Neural cell (in vitro differentiated cells): Measurements from ENCODE around the gene ATP5PF. TPM values are rescaled to one million over a fixed set of nuclear protein-coding genes. Genes with fewer than 3 reads are reported as not detected.

ENCODE experiments used
- H2AFZ ChIP-seq: fragments of 200-600, 300-800 bp; sonication (generic), shearing (Covaris generic); 2 replicates; pipeline ENCODE4 v1.6.0; 2014; ENCODE audit warnings: low read depth, mild to moderate bottlenecking, antibody characterized with exemption, low read length, moderate library complexity
- H3F3A ChIP-seq: fragments of 200-600 bp; shearing (Covaris generic); 2 replicates; pipeline ENCODE4 v1.6.1; 2016; ENCODE audit warnings: mild to moderate bottlenecking, moderate library complexity, mixed read lengths, antibody characterized with exemption, low read length; ENCODE audit not compliant: insufficient read depth, poor library complexity, severe bottlenecking
- H3K27ac ChIP-seq: fragments of 200-600, 300-800 bp; sonication (generic), shearing (Covaris generic); 2 replicates; pipeline ENCODE4 v1.5.1; 2014; ENCODE audit warnings: mild to moderate bottlenecking, low read length, moderate library complexity
- H3K27me3 ChIP-seq: fragments of 300-800, 200-600 bp; sonication (generic), shearing (Covaris generic); 2 replicates; pipeline ENCODE4 v1.6.0; 2014; ENCODE audit warnings: mild to moderate bottlenecking, low read depth, low read length, moderate library complexity; ENCODE audit not compliant: insufficient read depth
- H3K36me3 ChIP-seq: fragments of 300-800, 200-600 bp; sonication (generic), shearing (Covaris generic); 2 replicates; pipeline ENCODE4 v1.5.1; 2014; ENCODE audit warnings: mild to moderate bottlenecking, antibody characterized with exemption, low read length, moderate library complexity; ENCODE audit not compliant: insufficient read depth
- H3K4me2 ChIP-seq: fragments of 300-800, 200-600 bp; sonication (generic), shearing (Covaris generic); 2 replicates; pipeline ENCODE4 v1.6.0; 2014; ENCODE audit warnings: mild to moderate bottlenecking, low read length
- H3K4me3 ChIP-seq: fragments of 300-800, 200-600 bp; sonication (generic), shearing (Covaris generic); 2 replicates; pipeline ENCODE4 v1.5.1; 2014; ENCODE audit warnings: mild to moderate bottlenecking, low read length, moderate library complexity
- H3K79me2 ChIP-seq: fragments of 200-600 bp; shearing (Covaris generic); replicated peaks from 2 replicates; pipeline ENCODE4 v1.6.0; 2014; ENCODE audit warnings: mild to moderate bottlenecking, low read length, moderate library complexity; ENCODE audit not compliant: insufficient read depth
- H3K9ac ChIP-seq: fragments of 300-800, 200-600 bp; sonication (generic), shearing (Covaris generic); 2 replicates; pipeline ENCODE4 v1.6.1; 2016; ENCODE audit warnings: mild to moderate bottlenecking, low read length, mixed read lengths
- H3K9me2 ChIP-seq: fragments of 200-600 bp; shearing (Covaris generic); 2 replicates; pipeline ENCODE4 v1.6.1; 2016; ENCODE audit warnings: mild to moderate bottlenecking, low read length, mixed read lengths; ENCODE audit not compliant: insufficient read depth
- H3K9me3 ChIP-seq: fragments of 200-600, 300-800 bp; sonication (generic), shearing (Covaris generic); 2 replicates; pipeline ENCODE4 v1.6.1; 2016; ENCODE audit warnings: mild to moderate bottlenecking, mixed run types, low read length, moderate library complexity, mixed read lengths
- H4K20me1 ChIP-seq: fragments of 200-600 bp; shearing (Covaris generic); 2 replicates; pipeline ENCODE4 v1.6.1; 2016; ENCODE audit warnings: mild to moderate bottlenecking, mixed run types; ENCODE audit not compliant: insufficient read depth
- EP300 ChIP-seq: fragments of 450-650 bp; conservative IDR thresholded peaks from 2 replicates; pipeline ENCODE4 v1.6.1; 2014; ENCODE audit warnings: antibody characterized with exemption, mild to moderate bottlenecking, moderate library complexity; ENCODE audit not compliant: poor library complexity, severe bottlenecking
- EZH2 ChIP-seq: fragments of 200-600, 300-800 bp; shearing (Covaris generic), sonication (generic); IDR thresholded peaks from 2 replicates; pipeline ENCODE4 v1.6.1; 2014; ENCODE audit warnings: antibody characterized with exemption, low read length, borderline replicate concordance, mild to moderate bottlenecking; ENCODE audit not compliant: insufficient read depth, poor library complexity, severe bottlenecking
- MXI1 ChIP-seq: fragments of 450-650 bp; conservative IDR thresholded peaks from 2 replicates; pipeline ENCODE4 v1.6.1; 2014; ENCODE audit warnings: antibody characterized with exemption, mild to moderate bottlenecking; ENCODE audit not compliant: poor library complexity, severe bottlenecking
- POLR2AphosphoS5 ChIP-seq: IDR thresholded peaks from 2 replicates; pipeline ENCODE4 v1.6.1; 2012
- RAD21 ChIP-seq: fragments of 450-650 bp; conservative IDR thresholded peaks from 2 replicates; pipeline ENCODE4 v1.6.1; 2014; ENCODE audit warnings: antibody characterized with exemption, mild to moderate bottlenecking, moderate library complexity
- SMC3 ChIP-seq: fragments of 450-650 bp; conservative IDR thresholded peaks from 2 replicates; pipeline ENCODE4 v1.6.1; 2014; ENCODE audit warnings: antibody characterized with exemption, mild to moderate bottlenecking, moderate library complexity; ENCODE audit not compliant: poor library complexity
- TAF1 ChIP-seq: IDR thresholded peaks from 2 replicates; pipeline ENCODE4 v1.6.1; 2012; ENCODE audit warnings: low read depth
- polyA plus RNA-seq: library from polyadenylated mRNA; depleted of rRNA; stranded (reverse); fragments of >200 nt; gene quantifications from 2 replicates; pipeline ENCODE4 v1.2.3, GENCODE V29; 2014
- TF ChIP-seq, protein P1 (sequence below): IDR thresholded peaks from 2 replicates; pipeline ENCODE4 v1.6.1; 2012; ENCODE audit warnings: borderline replicate concordance
- TF ChIP-seq, protein P2 (sequence below): fragments of 450-650 bp; IDR thresholded peaks from 2 replicates; pipeline ENCODE4 v1.5.1; 2014; ENCODE audit warnings: antibody characterized with exemption, mild to moderate bottlenecking, moderate library complexity; ENCODE audit not compliant: poor library complexity, severe bottlenecking

The ATP5PF gene
- polyA plus RNA-seq, 1 donor from 2014 or later, result 274 TPM

DNA sequence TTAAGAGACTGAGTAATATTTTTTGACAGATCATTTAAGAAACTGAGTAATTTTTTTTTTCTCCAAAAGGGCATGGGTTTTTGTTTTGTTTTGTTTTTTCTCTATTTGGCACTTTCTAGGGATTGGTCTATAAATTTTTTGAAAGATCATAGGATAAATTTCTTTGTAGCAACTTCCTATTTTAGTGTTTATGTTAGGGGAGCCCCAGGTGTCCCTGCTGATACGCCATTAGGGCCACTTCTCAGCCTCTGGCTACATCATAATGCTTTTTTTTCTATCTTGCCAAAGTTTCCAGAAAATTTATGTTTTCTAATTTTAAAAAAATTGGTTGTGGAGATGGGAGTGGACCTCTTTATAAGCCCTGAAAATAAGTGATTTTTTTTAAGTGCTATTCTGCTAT lies 2.7 kb upstream of the ATP5PF start:
- no peaks in the 10 kb centered on the region for H3F3A ChIP-seq
- no peaks in the 10 kb centered on the region for H3K27me3 ChIP-seq
- no peaks in the 10 kb centered on the region for H3K9me3 ChIP-seq
- H2AFZ ChIP-seq, result no peak overlapping the region
- peak overlapping the region; percentile 90 for H3K9ac ChIP-seq
- H3K9me2 ChIP-seq, result no peaks in the 10 kb centered on the region
- peaks cover 64% of the 10 kb centered on the region for H3K79me2 ChIP-seq
- no peak overlapping the region for H3K27ac ChIP-seq
- TF ChIP-seq, protein P1, sequence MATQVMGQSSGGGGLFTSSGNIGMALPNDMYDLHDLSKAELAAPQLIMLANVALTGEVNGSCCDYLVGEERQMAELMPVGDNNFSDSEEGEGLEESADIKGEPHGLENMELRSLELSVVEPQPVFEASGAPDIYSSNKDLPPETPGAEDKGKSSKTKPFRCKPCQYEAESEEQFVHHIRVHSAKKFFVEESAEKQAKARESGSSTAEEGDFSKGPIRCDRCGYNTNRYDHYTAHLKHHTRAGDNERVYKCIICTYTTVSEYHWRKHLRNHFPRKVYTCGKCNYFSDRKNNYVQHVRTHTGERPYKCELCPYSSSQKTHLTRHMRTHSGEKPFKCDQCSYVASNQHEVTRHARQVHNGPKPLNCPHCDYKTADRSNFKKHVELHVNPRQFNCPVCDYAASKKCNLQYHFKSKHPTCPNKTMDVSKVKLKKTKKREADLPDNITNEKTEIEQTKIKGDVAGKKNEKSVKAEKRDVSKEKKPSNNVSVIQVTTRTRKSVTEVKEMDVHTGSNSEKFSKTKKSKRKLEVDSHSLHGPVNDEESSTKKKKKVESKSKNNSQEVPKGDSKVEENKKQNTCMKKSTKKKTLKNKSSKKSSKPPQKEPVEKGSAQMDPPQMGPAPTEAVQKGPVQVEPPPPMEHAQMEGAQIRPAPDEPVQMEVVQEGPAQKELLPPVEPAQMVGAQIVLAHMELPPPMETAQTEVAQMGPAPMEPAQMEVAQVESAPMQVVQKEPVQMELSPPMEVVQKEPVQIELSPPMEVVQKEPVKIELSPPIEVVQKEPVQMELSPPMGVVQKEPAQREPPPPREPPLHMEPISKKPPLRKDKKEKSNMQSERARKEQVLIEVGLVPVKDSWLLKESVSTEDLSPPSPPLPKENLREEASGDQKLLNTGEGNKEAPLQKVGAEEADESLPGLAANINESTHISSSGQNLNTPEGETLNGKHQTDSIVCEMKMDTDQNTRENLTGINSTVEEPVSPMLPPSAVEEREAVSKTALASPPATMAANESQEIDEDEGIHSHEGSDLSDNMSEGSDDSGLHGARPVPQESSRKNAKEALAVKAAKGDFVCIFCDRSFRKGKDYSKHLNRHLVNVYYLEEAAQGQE, result no peak
- no peak for TF ChIP-seq RAD21
- no peak for TF ChIP-seq POLR2AphosphoS5
- no peak for TF ChIP-seq EZH2
- TF ChIP-seq EP300, result no peak
- no peak for TF ChIP-seq TAF1
- no peak for TF ChIP-seq MXI1
- TF ChIP-seq, protein P2, sequence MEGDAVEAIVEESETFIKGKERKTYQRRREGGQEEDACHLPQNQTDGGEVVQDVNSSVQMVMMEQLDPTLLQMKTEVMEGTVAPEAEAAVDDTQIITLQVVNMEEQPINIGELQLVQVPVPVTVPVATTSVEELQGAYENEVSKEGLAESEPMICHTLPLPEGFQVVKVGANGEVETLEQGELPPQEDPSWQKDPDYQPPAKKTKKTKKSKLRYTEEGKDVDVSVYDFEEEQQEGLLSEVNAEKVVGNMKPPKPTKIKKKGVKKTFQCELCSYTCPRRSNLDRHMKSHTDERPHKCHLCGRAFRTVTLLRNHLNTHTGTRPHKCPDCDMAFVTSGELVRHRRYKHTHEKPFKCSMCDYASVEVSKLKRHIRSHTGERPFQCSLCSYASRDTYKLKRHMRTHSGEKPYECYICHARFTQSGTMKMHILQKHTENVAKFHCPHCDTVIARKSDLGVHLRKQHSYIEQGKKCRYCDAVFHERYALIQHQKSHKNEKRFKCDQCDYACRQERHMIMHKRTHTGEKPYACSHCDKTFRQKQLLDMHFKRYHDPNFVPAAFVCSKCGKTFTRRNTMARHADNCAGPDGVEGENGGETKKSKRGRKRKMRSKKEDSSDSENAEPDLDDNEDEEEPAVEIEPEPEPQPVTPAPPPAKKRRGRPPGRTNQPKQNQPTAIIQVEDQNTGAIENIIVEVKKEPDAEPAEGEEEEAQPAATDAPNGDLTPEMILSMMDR, result no peak
- no peak for TF ChIP-seq SMC3
- H3K36me3 ChIP-seq, result no peaks in the 10 kb centered on the region
- peak overlapping the region; percentile 12 for H3K4me2 ChIP-seq
- H3K4me3 ChIP-seq, result peak overlapping the region; percentile 88
- no peaks in the 10 kb centered on the region for H4K20me1 ChIP-seq

DNA sequence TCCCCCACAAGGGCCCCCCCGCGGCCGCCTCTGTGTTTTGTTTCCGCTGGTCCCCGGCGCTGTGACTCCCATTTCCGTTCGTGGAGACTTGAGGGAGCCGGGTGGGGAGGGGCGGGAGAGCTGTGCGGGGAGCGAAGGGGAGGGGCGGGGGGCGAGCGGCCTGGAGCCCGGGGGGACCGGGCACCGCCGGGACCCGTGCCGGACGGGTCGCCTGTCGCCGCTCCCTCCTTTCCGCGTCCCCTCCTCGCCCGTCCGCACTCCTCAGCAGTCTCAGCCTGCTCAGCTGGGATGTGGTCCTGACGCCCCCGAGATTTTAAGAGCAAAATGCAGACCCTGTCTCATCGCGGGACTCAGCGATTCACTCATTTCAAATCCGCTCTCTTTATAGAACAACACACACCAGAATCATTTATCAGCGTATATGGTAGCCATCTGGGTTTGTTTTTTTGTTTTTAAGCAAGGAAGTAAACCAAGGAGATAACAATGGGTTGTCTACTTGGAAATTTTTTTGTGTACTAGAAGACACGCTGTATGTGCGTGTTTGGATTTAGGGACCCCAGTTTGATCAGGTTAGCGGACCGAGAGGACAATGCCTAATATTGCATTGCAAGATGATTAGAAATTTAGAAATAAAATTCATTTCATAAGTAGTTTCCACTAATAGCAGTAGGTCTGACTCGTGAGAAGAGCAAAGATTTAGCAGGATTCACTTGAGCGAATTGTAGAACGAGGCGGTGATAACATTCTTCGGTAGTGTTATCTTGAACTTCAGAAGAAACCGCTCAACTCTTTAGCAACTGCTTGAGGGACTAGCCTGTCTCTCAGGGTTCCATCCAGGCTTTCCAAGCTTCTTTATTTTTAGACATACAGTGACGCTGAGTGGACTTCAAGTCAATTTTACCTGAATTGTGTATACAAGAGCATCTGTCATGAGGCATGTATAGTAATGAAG lies 1.2 kb upstream of the ATP5PF start:
- TF ChIP-seq TAF1 (no peak), EZH2 (no peak), POLR2AphosphoS5 (peak; percentile 4), RAD21 (peak; percentile 29), EP300 (no peak), SMC3 (no peak), MXI1 (peak; percentile 32)
- TF ChIP-seq, protein P2, result no peak
- TF ChIP-seq, protein P1, result no peak

More for the DNA sequence above, 1.2 kb upstream of the ATP5PF start:
- Histone ChIP-seq H3K4me2 (peak overlapping the region; percentile 99), H2AFZ (peak overlapping the region; percentile 41), H3K9ac (peak overlapping the region; percentile 90), H3F3A (no peaks in the 10 kb centered on the region), H4K20me1 (no peaks in the 10 kb centered on the region), H3K79me2 (peaks cover 77% of the 10 kb centered on the region), H3K9me2 (no peaks in the 10 kb centered on the region), H3K9me3 (no peaks in the 10 kb centered on the region), H3K36me3 (no peaks in the 10 kb centered on the region), H3K27me3 (no peaks in the 10 kb centered on the region), H3K27ac (peak overlapping the region; percentile 99), H3K4me3 (peak overlapping the region; percentile 88)
